ENCODE results near the gene DOK5. TPM values are rescaled to one million over a fixed set of nuclear protein-coding genes. Genes with fewer than 3 reads are reported as not detected.

Gene DOK5
- total RNA-seq, 1 donor from 2014 or later, result not detected

DNA sequence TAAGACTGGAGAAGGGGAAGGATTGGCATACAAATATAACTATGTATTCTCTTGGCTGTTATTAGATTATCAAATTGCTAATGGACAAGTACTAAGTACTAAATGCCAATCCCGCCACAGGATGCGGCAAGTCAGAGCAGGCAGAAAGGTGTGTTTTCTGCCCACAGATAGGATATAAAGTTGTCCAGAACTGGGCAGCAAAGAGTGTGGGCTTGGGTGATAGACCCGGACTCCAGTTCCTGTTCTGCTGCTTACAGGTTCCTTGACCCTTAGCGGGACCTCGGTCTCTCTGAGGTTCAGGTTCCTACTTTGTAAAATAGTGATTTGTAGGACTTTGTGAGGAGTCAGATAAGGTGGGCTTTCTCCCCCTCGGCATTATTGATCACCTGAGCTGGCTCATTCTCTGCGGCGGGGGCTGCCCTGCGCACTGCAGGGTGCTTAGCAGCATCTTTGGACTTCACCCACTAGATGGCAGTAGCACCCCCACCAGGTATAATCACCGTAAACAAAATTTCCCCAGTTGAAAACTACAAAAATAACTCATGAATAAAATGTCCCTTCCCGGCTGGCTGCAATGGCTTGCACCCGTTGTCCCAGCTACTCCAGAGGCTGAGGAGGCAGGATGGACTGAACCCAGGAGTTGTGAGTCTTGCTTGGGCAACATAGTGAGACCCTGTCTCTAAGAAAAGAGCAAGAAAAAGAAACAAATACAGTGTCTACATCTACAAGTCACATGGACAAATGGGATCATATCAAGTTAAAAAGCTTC lies 193.1 kb downstream of the DOK5 start:
- peaks cover 6% of the 10 kb centered on the region for H3K4me1 Mint-ChIP-seq
- ChIA-PET POLR2A (no interaction called here), CTCF (interaction anchor here (1.9 kb wide), 1 partner anchor 10 kb away, joined by 8 read pairs; no protein-coding TSS in a partner anchor)
- DNase-seq, result no peak
- no peaks in the 10 kb centered on the region for H3K36me3 Mint-ChIP-seq (ENCODE audit: low read depth)
- no peak for TF ChIP-seq CTCF (IDR thresholded peaks at IDR 0.05)
- peaks cover 17% of the 10 kb centered on the region for H3K27me3 Mint-ChIP-seq
- no peak overlapping the region for H3K4me3 Mint-ChIP-seq
- ATAC-seq (ENCODE audit: low read depth), result peak; percentile 42
- no peaks in the 10 kb centered on the region for H3K9me3 Mint-ChIP-seq
- H3K27ac Mint-ChIP-seq, result no peak overlapping the region
- intact Hi-C loops (cut with micrococcal nuclease), result loop anchor here (2.0 kb wide), 1 partner anchor 20 kb away; no protein-coding TSS in a partner anchor

DNA sequence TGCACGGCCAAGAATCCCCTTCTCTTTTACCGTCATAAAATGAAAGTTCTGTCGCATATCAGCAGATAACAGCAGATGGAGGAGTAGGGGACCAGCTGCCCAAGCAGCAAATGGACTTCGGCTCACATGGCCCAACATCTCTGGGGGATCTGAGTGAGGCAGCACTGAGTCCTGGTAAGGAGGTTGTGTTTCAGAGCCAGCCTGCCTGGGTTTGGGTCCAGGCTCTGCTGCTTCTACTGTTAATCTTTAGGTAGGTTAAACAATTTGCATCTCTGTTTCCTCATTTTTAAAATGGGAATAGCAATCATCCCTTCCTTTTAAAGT lies 193.6 kb downstream of the DOK5 start:
- intact Hi-C loops (cut with micrococcal nuclease), result loop anchor here (2.0 kb wide), 1 partner anchor 20 kb away; no protein-coding TSS in a partner anchor
- peaks cover 17% of the 10 kb centered on the region for H3K27me3 Mint-ChIP-seq
- no peaks in the 10 kb centered on the region for H3K9me3 Mint-ChIP-seq
- H3K4me1 Mint-ChIP-seq, result peaks cover 6% of the 10 kb centered on the region
- CTCF ChIA-PET, result interaction anchor here (1.9 kb wide), 1 partner anchor 10 kb away, joined by 8 read pairs; no protein-coding TSS in a partner anchor
- POLR2A ChIA-PET, result no interaction called here
- no peak for TF ChIP-seq CTCF (IDR thresholded peaks at IDR 0.05)
- no peak for ATAC-seq (ENCODE audit: low read depth)
- no peak for DNase-seq
- H3K4me3 Mint-ChIP-seq, result no peak overlapping the region
- no peak overlapping the region for H3K27ac Mint-ChIP-seq
- H3K36me3 Mint-ChIP-seq (ENCODE audit: low read depth), result no peaks in the 10 kb centered on the region

- intact Hi-C loops (cut with micrococcal nuclease), result no loop called here
- POLR2A ChIA-PET, result no interaction called here
- no peak overlapping the region for H3K27ac Mint-ChIP-seq
Measured at GRCh38 chr20:54678253-54678652, 202.9 kb downstream of the DOK5 start.

GRCh38 chr20:54680439-54680838 lies 205.0 kb downstream of the DOK5 start:
- DNase-seq (no peak), ATAC-seq (ENCODE audit: low read depth) (no peak)
- H3K36me3 Mint-ChIP-seq (ENCODE audit: low read depth), result no peaks in the 10 kb centered on the region
- ChIA-PET POLR2A (no interaction called here), CTCF (no interaction called here)
- H3K9me3 Mint-ChIP-seq, result no peaks in the 10 kb centered on the region
- no peak overlapping the region for H3K4me3 Mint-ChIP-seq
- no peak for TF ChIP-seq CTCF (IDR thresholded peaks at IDR 0.05)
- H3K27ac Mint-ChIP-seq, result no peak overlapping the region
- H3K27me3 Mint-ChIP-seq, result peaks cover 5% of the 10 kb centered on the region
- H3K4me1 Mint-ChIP-seq, result no peaks in the 10 kb centered on the region
- intact Hi-C loops (cut with micrococcal nuclease), result loop anchor here (5.0 kb wide), 1 partner anchor 1662 kb away; no protein-coding TSS in a partner anchor

More at GRCh38 chr20:54678253-54678652, 202.9 kb downstream of the DOK5 start:
- Mint-ChIP-seq H3K27me3 (peaks cover 3% of the 10 kb centered on the region), H3K4me1 (no peaks in the 10 kb centered on the region), H3K4me3 (no peak overlapping the region), H3K9me3 (no peaks in the 10 kb centered on the region), H3K36me3 (ENCODE audit: low read depth) (no peaks in the 10 kb centered on the region)
- no peak for TF ChIP-seq CTCF (IDR thresholded peaks at IDR 0.05)
- CTCF ChIA-PET, result no interaction called here
- no peak for ATAC-seq (ENCODE audit: low read depth)
- DNase-seq, result no peak

GRCh38 chr20:54680872-54681619 lies 205.7 kb downstream of the DOK5 start:
- POLR2A ChIA-PET, result no interaction called here
- Mint-ChIP-seq H3K36me3 (ENCODE audit: low read depth) (no peaks in the 10 kb centered on the region), H3K27me3 (peaks cover 5% of the 10 kb centered on the region), H3K27ac (no peak overlapping the region), H3K4me3 (no peak overlapping the region), H3K4me1 (no peaks in the 10 kb centered on the region), H3K9me3 (no peaks in the 10 kb centered on the region)
- no peak for DNase-seq
- CTCF ChIA-PET, result interaction anchor here (0.6 kb wide), 1 partner anchor 532 kb away, joined by 3 read pairs; no protein-coding TSS in a partner anchor
- no peak for TF ChIP-seq CTCF (IDR thresholded peaks at IDR 0.05)
- intact Hi-C loops (cut with micrococcal nuclease), result loop anchor here (5.0 kb wide), 1 partner anchor 1661 kb away; no protein-coding TSS in a partner anchor
- no peak for ATAC-seq (ENCODE audit: low read depth)

Data from activated B cell treated with CpG ODN at 0.5 μM for 24 hours (primary cell).